ENCODE results near the gene ATF6. TPM values are rescaled to one million over a fixed set of nuclear protein-coding genes. Genes with fewer than 3 reads are reported as not detected.

Gene ATF6
- polyA plus RNA-seq, 2 donors = 2.5 to 6.5 TPM

GRCh38 chr1:161733526-161733925, 32.6 kb upstream of the ATF6 start:
- WGBS, 2 donors = 9 to 17% methylated on average over 1 of the region's 1 CpG
- Histone ChIP-seq H3K4me1 (ENCODE audit: control insufficient read depth in 2 of 2, insufficient read depth in 2 of 2, low read length in 1 of 2) (no peaks in the 10 kb centered on the region), H3K4me3 (ENCODE audit: low read depth in 1 of 2, low read length in 2 of 2) (no peak overlapping the region), H3K9me3 (ENCODE audit: control insufficient read depth in 2 of 2, insufficient read depth in 1 of 2, low read depth in 1 of 2, low read length in 1 of 2) (no peaks in the 10 kb centered on the region), H3K27me3 (ENCODE audit: control insufficient read depth in 1 of 2, insufficient read depth in 2 of 2, low read length in 2 of 2) (no peaks in the 10 kb centered on the region), H3K27ac (ENCODE audit: low read depth in 2 of 2, low read length in 1 of 2) (no peak overlapping the region), H3K36me3 (ENCODE audit: control insufficient read depth in 2 of 2, insufficient read depth in 2 of 2, low read length in 1 of 2) (no peaks in the 10 kb centered on the region)

GRCh38 chr1:161735837-161736236, 30.3 kb upstream of the ATF6 start:
- H3K27ac ChIP-seq (ENCODE audit: low read depth in 2 of 2, low read length in 1 of 2) = no peak overlapping the region
- no peaks in the 10 kb centered on the region for H3K27me3 ChIP-seq (ENCODE audit: control insufficient read depth in 1 of 2, insufficient read depth in 2 of 2, low read length in 2 of 2)
- no peak overlapping the region for H3K4me3 ChIP-seq (ENCODE audit: low read depth in 1 of 2, low read length in 2 of 2)
- WGBS, 2 donors = 87 to 92% methylated on average over 3 of the region's 3 CpGs
- no peaks in the 10 kb centered on the region for H3K4me1 ChIP-seq (ENCODE audit: control insufficient read depth in 2 of 2, insufficient read depth in 2 of 2, low read length in 1 of 2)
- no peaks in the 10 kb centered on the region for H3K36me3 ChIP-seq (ENCODE audit: control insufficient read depth in 2 of 2, insufficient read depth in 2 of 2, low read length in 1 of 2)
- no peaks in the 10 kb centered on the region for H3K9me3 ChIP-seq (ENCODE audit: control insufficient read depth in 2 of 2, insufficient read depth in 1 of 2, low read depth in 1 of 2, low read length in 1 of 2)

- peak overlapping the region in 1 of 2 donors; percentile 26 for H3K27ac ChIP-seq (ENCODE audit: low read depth in 2 of 2, low read length in 1 of 2)
Observed at GRCh38 chr1:161736335-161736969, 29.7 kb upstream of the ATF6 start.

GRCh38 chr1:161737625-161738024, 28.5 kb upstream of the ATF6 start:
- Histone ChIP-seq H3K9me3 (ENCODE audit: control insufficient read depth in 2 of 2, insufficient read depth in 1 of 2, low read depth in 1 of 2, low read length in 1 of 2) (no peaks in the 10 kb centered on the region), H3K27me3 (ENCODE audit: control insufficient read depth in 1 of 2, insufficient read depth in 2 of 2, low read length in 2 of 2) (no peaks in the 10 kb centered on the region), H3K4me1 (ENCODE audit: control insufficient read depth in 2 of 2, insufficient read depth in 2 of 2, low read length in 1 of 2) (no peaks in the 10 kb centered on the region), H3K4me3 (ENCODE audit: low read depth in 1 of 2, low read length in 2 of 2) (no peak overlapping the region), H3K36me3 (ENCODE audit: control insufficient read depth in 2 of 2, insufficient read depth in 2 of 2, low read length in 1 of 2) (no peaks in the 10 kb centered on the region), H3K27ac (ENCODE audit: low read depth in 2 of 2, low read length in 1 of 2) (no peak overlapping the region)
- 72 to 80% methylated on average over 2 of the region's 2 CpGs for WGBS, 2 donors

More at GRCh38 chr1:161736335-161736969, 29.7 kb upstream of the ATF6 start:
- H3K9me3 ChIP-seq (ENCODE audit: control insufficient read depth in 2 of 2, insufficient read depth in 1 of 2, low read depth in 1 of 2, low read length in 1 of 2) = no peaks in the 10 kb centered on the region
- no peaks in the 10 kb centered on the region for H3K27me3 ChIP-seq (ENCODE audit: control insufficient read depth in 1 of 2, insufficient read depth in 2 of 2, low read length in 2 of 2)
- 46 to 61% methylated on average over 4 of the region's 4 CpGs for WGBS, 2 donors
- no peaks in the 10 kb centered on the region for H3K36me3 ChIP-seq (ENCODE audit: control insufficient read depth in 2 of 2, insufficient read depth in 2 of 2, low read length in 1 of 2)
- no peaks in the 10 kb centered on the region for H3K4me1 ChIP-seq (ENCODE audit: control insufficient read depth in 2 of 2, insufficient read depth in 2 of 2, low read length in 1 of 2)
- H3K4me3 ChIP-seq (ENCODE audit: low read depth in 1 of 2, low read length in 2 of 2) = no peak overlapping the region

- no peaks in the 10 kb centered on the region for H3K9me3 ChIP-seq (ENCODE audit: control insufficient read depth in 2 of 2, insufficient read depth in 1 of 2, low read depth in 1 of 2, low read length in 1 of 2)
- no peak overlapping the region for H3K27ac ChIP-seq (ENCODE audit: low read depth in 2 of 2, low read length in 1 of 2)
- no peaks in the 10 kb centered on the region for H3K4me1 ChIP-seq (ENCODE audit: control insufficient read depth in 2 of 2, insufficient read depth in 2 of 2, low read length in 1 of 2)
- H3K4me3 ChIP-seq (ENCODE audit: low read depth in 1 of 2, low read length in 2 of 2) = no peak overlapping the region
- no peaks in the 10 kb centered on the region for H3K36me3 ChIP-seq (ENCODE audit: control insufficient read depth in 2 of 2, insufficient read depth in 2 of 2, low read length in 1 of 2)
- no peaks in the 10 kb centered on the region for H3K27me3 ChIP-seq (ENCODE audit: control insufficient read depth in 1 of 2, insufficient read depth in 2 of 2, low read length in 2 of 2)
- WGBS, 2 donors = 80 to 82% methylated on average over 4 of the region's 4 CpGs
Observed at GRCh38 chr1:161738627-161739287, 27.4 kb upstream of the ATF6 start.

GRCh38 chr1:161739865-161740566, 26.1 kb upstream of the ATF6 start:
- no peaks in the 10 kb centered on the region for H3K4me1 ChIP-seq (ENCODE audit: control insufficient read depth in 2 of 2, insufficient read depth in 2 of 2, low read length in 1 of 2)
- no peaks in the 10 kb centered on the region for H3K27me3 ChIP-seq (ENCODE audit: control insufficient read depth in 1 of 2, insufficient read depth in 2 of 2, low read length in 2 of 2)
- H3K9me3 ChIP-seq (ENCODE audit: control insufficient read depth in 2 of 2, insufficient read depth in 1 of 2, low read depth in 1 of 2, low read length in 1 of 2) = no peaks in the 10 kb centered on the region
- H3K4me3 ChIP-seq (ENCODE audit: low read depth in 1 of 2, low read length in 2 of 2) = no peak overlapping the region
- H3K27ac ChIP-seq (ENCODE audit: low read depth in 2 of 2, low read length in 1 of 2) = no peak overlapping the region
- WGBS, 2 donors = 62 to 66% methylated on average over 8 of the region's 8 CpGs
- no peaks in the 10 kb centered on the region for H3K36me3 ChIP-seq (ENCODE audit: control insufficient read depth in 2 of 2, insufficient read depth in 2 of 2, low read length in 1 of 2)

GRCh38 chr1:161740921-161741320, 25.2 kb upstream of the ATF6 start:
- Histone ChIP-seq H3K9me3 (ENCODE audit: control insufficient read depth in 2 of 2, insufficient read depth in 1 of 2, low read depth in 1 of 2, low read length in 1 of 2) (no peaks in the 10 kb centered on the region), H3K4me3 (ENCODE audit: low read depth in 1 of 2, low read length in 2 of 2) (no peak overlapping the region), H3K27ac (ENCODE audit: low read depth in 2 of 2, low read length in 1 of 2) (no peak overlapping the region), H3K4me1 (ENCODE audit: control insufficient read depth in 2 of 2, insufficient read depth in 2 of 2, low read length in 1 of 2) (no peaks in the 10 kb centered on the region), H3K27me3 (ENCODE audit: control insufficient read depth in 1 of 2, insufficient read depth in 2 of 2, low read length in 2 of 2) (no peaks in the 10 kb centered on the region), H3K36me3 (ENCODE audit: control insufficient read depth in 2 of 2, insufficient read depth in 2 of 2, low read length in 1 of 2) (no peaks in the 10 kb centered on the region)
- 80 to 84% methylated on average over 6 of the region's 6 CpGs for WGBS, 2 donors

- Histone ChIP-seq H3K36me3 (ENCODE audit: control insufficient read depth in 2 of 2, insufficient read depth in 2 of 2, low read length in 1 of 2) (no peaks in the 10 kb centered on the region), H3K4me3 (ENCODE audit: low read depth in 1 of 2, low read length in 2 of 2) (no peak overlapping the region), H3K4me1 (ENCODE audit: control insufficient read depth in 2 of 2, insufficient read depth in 2 of 2, low read length in 1 of 2) (no peaks in the 10 kb centered on the region), H3K27me3 (ENCODE audit: control insufficient read depth in 1 of 2, insufficient read depth in 2 of 2, low read length in 2 of 2) (no peaks in the 10 kb centered on the region), H3K9me3 (ENCODE audit: control insufficient read depth in 2 of 2, insufficient read depth in 1 of 2, low read depth in 1 of 2, low read length in 1 of 2) (no peaks in the 10 kb centered on the region), H3K27ac (ENCODE audit: low read depth in 2 of 2, low read length in 1 of 2) (no peak overlapping the region)
- 77 to 83% methylated on average over 9 of the region's 9 CpGs for WGBS, 2 donors
Observed at GRCh38 chr1:161743231-161743630, 22.9 kb upstream of the ATF6 start.

- Histone ChIP-seq H3K27ac (ENCODE audit: low read depth in 2 of 2, low read length in 1 of 2) (no peak overlapping the region), H3K4me3 (ENCODE audit: low read depth in 1 of 2, low read length in 2 of 2) (no peak overlapping the region), H3K36me3 (ENCODE audit: control insufficient read depth in 2 of 2, insufficient read depth in 2 of 2, low read length in 1 of 2) (peaks cover 0 to 1% of the 10 kb centered on the region in 2 donors), H3K4me1 (ENCODE audit: control insufficient read depth in 2 of 2, insufficient read depth in 2 of 2, low read length in 1 of 2) (peaks cover 0 to 3% of the 10 kb centered on the region in 2 donors), H3K27me3 (ENCODE audit: control insufficient read depth in 1 of 2, insufficient read depth in 2 of 2, low read length in 2 of 2) (no peaks in the 10 kb centered on the region), H3K9me3 (ENCODE audit: control insufficient read depth in 2 of 2, insufficient read depth in 1 of 2, low read depth in 1 of 2, low read length in 1 of 2) (no peaks in the 10 kb centered on the region)
- 42 to 53% methylated on average over 6 of the region's 6 CpGs for WGBS, 2 donors
Observed at GRCh38 chr1:161747801-161748200, 18.3 kb upstream of the ATF6 start.
